ENCODE measurements around the gene ZNF433.

DNA sequence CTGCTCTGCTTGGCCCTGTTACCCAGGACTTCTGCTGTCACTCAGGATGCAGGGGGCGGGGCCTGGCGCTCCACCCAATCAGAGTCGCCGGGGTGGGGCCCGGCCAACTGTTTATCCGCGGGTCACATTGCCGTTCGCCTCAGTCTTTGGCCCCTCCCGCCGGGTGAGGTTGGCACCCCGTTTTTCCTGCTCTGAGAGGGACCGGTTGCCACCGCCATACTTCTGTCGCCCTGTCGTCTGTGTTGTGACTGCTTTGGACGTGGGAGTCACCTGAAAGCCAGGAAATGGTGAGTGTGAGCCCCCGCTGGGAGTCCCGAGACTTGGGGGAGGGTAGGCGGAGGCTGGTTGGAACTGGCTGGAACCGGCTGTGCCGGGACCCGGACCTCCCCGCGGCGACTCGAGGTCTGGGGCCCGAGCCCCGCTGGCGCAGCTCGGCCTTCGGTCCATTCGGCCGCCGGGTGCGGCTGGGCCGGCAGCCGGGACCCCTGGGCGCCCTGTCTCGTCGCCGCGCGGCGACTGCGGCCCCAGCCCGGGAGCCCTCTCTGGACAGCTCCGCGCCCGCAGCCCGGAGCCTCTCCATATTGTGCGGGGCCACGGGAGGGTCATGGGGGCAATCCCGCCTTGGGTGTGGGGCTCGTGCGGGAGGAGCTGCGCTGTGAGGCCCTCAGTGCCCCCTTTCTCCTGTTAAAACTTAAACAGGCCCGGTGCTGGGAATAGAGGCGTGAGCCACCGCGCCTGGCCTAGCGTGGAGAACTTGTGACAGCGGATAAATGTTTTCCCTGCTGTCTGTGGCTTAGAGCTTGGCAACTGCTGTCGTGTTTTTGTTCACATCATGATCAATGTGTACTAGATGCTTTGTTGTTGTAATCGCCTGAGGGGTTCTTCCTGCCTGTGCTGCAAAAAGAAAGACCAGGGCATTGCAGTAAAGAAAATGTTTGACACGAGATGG is 29.4 kb upstream of the ZNF433 start, which contains the start of gene ZNF844:
- TF ChIP-seq POLR2A (IDR thresholded peaks at IDR 0.05) (peak in 2 of 3 donors; percentile 79 to 88), POLR2AphosphoS5 (IDR thresholded peaks at IDR 0.05) (peak; percentile 97 to 99 (median 99))
- TF ChIP-seq, protein P1, sequence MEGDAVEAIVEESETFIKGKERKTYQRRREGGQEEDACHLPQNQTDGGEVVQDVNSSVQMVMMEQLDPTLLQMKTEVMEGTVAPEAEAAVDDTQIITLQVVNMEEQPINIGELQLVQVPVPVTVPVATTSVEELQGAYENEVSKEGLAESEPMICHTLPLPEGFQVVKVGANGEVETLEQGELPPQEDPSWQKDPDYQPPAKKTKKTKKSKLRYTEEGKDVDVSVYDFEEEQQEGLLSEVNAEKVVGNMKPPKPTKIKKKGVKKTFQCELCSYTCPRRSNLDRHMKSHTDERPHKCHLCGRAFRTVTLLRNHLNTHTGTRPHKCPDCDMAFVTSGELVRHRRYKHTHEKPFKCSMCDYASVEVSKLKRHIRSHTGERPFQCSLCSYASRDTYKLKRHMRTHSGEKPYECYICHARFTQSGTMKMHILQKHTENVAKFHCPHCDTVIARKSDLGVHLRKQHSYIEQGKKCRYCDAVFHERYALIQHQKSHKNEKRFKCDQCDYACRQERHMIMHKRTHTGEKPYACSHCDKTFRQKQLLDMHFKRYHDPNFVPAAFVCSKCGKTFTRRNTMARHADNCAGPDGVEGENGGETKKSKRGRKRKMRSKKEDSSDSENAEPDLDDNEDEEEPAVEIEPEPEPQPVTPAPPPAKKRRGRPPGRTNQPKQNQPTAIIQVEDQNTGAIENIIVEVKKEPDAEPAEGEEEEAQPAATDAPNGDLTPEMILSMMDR (IDR thresholded peaks at IDR 0.05 in 8 of 11, conservative IDR thresholded peaks at IDR 0.05 in 3 of 11) = peak in 2 of 11 experiments; percentile 7 to 13

Measured in spleen (tissue), 7 donors.